GM19025 (cell line): Measurements from ENCODE around the gene VSTM4.

ENCODE experiments used
- ATAC-seq: cut with Tn5 transposase; IDR thresholded peaks from one replicate; pipeline ENCODE4 v1.9.1; 2021; ENCODE audit warnings: mild to moderate bottlenecking, low read depth, moderate library complexity; ENCODE audit not compliant: unreplicated experiment

The VSTM4 gene

GRCh38 chr10:49144058-49144720 is 28.9 kb upstream of the VSTM4 start:
- ATAC-seq: no peak

- ATAC-seq: no peak
Observed at GRCh38 chr10:49143249-49143648, 27.9 kb upstream of the VSTM4 start.

- ATAC-seq: peak; percentile 81
Observed at GRCh38 chr10:49141541-49142332, 26.4 kb upstream of the VSTM4 start.

- ATAC-seq: no peak
Observed at GRCh38 chr10:49140304-49141177, 25.2 kb upstream of the VSTM4 start.

- ATAC-seq: no peak
Observed at GRCh38 chr10:49139846-49140195, 24.5 kb upstream of the VSTM4 start.

GRCh38 chr10:49139028-49139845 is 23.9 kb upstream of the VSTM4 start:
- ATAC-seq: no peak

GRCh38 chr10:49138361-49138891 is 23.1 kb upstream of the VSTM4 start:
- ATAC-seq: no peak

GRCh38 chr10:49136525-49136924 is 21.2 kb upstream of the VSTM4 start:
- ATAC-seq: no peak

- ATAC-seq: no peak
Observed at GRCh38 chr10:49135575-49136313, 20.4 kb upstream of the VSTM4 start.

- ATAC-seq: no peak
Observed at GRCh38 chr10:49134327-49134726, 19.0 kb upstream of the VSTM4 start.

- ATAC-seq: no peak
Observed at GRCh38 chr10:49133706-49134248, 18.5 kb upstream of the VSTM4 start, which contains the start of gene FAM170B. Gene FAM170B (minus strand): TSS chr10:49134021. CDS start chr10:49133918, 103 bp downstream.

GRCh38 chr10:49132362-49132737 is 17.0 kb upstream of the VSTM4 start:
- ATAC-seq: no peak

GRCh38 chr10:49131507-49132361 is 16.4 kb upstream of the VSTM4 start:
- no peak for ATAC-seq

- no peak for ATAC-seq
Observed at GRCh38 chr10:49129376-49129775, 14.1 kb upstream of the VSTM4 start.

- no peak for ATAC-seq
Observed at GRCh38 chr10:49128854-49129253, 13.5 kb upstream of the VSTM4 start.

- ATAC-seq: no peak
Observed at GRCh38 chr10:49123981-49124950, 8.9 kb upstream of the VSTM4 start.

GRCh38 chr10:49120911-49121310 is 5.6 kb upstream of the VSTM4 start:
- ATAC-seq: no peak
